Hindlimb muscle (tissue), 1 donor: ENCODE results near the gene PLXND1. TPM values are rescaled to one million over a fixed set of nuclear protein-coding genes. Genes with fewer than 3 reads are reported as not detected.
"Not testable (repeated sequence)": the region's sequence is repeated elsewhere in the genome, so short reads cannot be mapped to it uniquely, and the experiment has no call there.

ENCODE experiments used
- DNase-seq: peaks from one replicate; pipeline ENCODE4 v3.0.0-alpha.2; 2013
- polyA plus RNA-seq: library from polyadenylated mRNA; unstranded; fragments of 120-200 nt; gene quantifications from one replicate; pipeline ENCODE4 v1.2.1, GENCODE V29; 2013; ENCODE audit not compliant: insufficient read length

PLXND1 gene
- polyA plus RNA-seq, 1 donor, result 154 TPM

DNA sequence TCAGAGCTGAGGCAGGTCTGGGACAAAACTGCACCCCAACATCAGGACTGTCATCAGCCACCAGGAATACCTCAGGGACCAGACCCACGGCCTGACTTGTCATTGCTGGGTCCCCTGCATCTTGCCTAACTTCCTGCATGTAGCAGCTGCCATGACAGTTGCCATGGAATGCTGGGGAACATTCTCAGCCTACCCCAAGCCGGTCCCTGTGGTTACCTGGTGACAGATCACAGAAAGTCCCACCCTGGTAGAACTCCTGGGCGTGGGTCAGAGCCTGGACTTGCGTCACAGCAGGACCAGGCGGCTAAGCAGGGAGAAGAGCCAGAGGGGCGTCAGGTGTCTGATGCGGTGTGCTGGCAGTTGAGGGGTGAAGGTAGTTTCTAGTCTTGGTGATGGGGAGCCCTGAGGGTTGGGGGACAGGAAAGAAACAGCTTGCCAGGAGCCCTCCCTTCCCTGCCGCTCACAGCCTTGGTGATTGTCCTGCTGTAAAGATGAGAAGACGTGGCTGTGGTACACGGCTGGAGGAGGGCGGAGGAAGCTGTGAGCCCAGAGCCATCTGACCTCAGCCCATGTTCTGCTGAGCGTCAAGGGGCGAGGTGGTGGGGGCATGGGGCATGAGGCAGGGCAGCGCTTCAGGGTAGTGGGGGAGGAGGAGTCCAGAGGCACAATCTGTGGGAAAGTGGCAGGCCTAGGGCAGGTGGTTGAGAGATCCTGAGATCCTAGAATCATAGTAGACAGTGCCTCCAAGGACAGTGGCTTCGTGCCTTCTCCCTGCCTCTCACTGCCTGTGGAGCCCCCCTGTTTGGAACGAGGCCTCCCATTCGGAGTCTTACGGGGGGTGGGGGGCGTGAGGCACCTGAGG, 58.1 kb downstream of the PLXND1 start:
- DNase-seq, result no peak

DNA sequence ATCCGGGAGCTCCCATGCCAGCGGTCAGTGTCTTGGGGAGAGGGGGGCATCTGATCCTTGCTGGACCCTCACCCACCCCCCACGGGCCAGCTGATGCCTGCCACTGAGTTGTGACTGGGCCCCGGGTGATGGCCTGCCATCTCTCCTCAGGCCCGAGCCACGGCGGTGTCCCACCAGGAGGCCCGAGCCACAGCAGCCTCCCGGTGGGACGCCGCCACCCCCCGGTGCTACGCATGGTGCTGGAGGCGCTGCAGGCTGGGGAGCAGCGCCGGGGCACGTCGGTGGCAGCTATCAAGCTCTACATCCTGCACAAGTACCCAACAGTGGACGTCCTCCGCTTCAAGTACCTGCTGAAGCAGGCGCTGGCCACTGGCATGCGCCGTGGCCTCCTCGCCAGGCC, 59.2 kb downstream of the PLXND1 start:
- DNase-seq, result no peak

DNA sequence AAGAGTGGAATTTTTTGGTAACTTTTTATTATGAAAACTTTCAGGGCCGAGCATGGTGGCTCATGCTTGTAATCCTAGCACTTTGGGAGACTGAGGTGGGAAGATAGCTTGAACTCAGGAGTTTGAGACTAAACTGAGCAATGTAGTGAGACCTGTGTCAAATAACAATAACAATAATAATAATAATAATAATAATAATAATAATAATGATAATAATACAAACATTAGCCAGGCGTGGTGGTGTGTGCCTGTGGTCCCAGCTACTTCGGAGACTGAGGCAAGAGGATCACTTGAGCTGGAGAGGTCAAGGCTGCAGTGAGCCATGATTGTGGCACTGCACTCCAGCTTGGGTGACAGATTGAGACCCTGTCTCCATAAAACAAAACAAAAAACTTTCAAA, 60.5 kb downstream of the PLXND1 start:
- DNase-seq, result not testable (repeated sequence)

DNA sequence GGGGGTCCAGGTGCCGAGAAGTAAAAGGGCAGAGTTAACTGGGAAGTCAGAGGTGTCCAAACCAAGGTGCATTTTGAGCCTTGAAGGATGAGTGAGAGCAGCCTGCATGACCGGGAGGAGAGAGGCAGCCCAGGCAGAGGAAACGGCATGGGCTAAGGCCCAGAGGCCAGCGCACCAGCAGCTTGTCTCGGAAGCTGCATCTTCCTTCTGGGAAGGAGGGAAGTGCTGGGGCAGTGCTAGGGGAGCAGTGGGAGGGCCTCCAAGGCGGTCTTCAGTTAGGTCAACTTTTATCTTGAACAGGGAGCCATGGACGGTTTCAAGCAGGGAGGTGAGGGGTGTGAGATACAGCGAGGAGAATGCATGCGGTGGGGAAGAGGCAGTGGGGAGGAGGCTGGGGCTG, 62.5 kb downstream of the PLXND1 start:
- no peak for DNase-seq

DNA sequence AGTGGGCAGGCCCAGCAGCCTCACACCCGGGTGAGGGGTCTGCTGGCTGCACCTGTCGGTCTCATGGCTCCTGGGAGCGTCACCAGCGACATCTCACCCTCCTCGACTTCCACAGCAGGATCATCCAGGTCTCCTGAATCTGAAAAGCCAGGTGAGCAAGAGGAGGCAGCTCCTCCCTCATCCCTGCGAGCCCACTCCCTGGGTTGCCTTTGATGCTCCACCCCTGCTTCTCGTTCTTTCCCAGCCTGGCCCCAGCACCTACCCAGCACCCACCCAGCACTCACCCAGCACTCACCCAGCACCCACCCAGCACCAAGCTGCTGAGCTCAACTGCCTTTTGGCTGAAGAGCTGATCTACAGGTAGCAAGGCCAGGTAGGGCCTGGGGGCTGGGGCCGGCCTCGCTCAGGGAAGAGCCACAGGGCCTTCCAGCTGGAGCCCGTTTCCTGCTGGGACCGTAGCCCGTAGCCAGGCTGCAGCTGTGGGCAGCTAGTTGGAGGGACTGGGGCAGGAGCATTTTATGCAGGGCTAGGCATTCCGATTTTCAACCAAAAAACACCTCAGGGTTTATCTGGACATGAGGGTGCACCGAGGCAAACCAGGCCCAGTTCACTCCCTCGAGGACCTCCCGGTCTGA, 63.2 kb downstream of the PLXND1 start, which contains the start of gene H1-8:
Gene H1-8, plus strand, starts transcription at position 20 of the 635 bp plus-strand sequence. Its CDS starts 44 bp downstream, at position 64.
- DNase-seq, result no peak

DNA sequence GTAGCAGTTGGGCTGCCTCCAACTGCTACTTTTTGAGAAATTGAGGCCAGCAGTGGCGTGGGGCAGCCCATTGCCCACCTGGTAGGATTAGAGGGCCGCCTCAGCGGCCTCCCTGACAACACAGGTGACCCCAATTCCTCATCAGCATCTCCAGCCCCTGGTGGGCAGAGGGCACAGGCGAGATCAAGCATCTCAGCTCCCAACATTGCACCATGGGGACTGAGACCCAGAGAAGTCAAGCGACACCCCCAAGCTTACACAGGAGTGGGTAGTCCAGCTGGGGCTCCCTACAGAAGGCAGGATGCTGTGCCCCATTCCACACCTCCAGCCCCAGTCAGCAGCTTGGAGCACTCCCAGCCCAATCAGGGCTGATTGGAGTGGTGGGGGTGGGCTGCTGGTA, 63.7 kb downstream of the PLXND1 start:
- no peak for DNase-seq

DNA sequence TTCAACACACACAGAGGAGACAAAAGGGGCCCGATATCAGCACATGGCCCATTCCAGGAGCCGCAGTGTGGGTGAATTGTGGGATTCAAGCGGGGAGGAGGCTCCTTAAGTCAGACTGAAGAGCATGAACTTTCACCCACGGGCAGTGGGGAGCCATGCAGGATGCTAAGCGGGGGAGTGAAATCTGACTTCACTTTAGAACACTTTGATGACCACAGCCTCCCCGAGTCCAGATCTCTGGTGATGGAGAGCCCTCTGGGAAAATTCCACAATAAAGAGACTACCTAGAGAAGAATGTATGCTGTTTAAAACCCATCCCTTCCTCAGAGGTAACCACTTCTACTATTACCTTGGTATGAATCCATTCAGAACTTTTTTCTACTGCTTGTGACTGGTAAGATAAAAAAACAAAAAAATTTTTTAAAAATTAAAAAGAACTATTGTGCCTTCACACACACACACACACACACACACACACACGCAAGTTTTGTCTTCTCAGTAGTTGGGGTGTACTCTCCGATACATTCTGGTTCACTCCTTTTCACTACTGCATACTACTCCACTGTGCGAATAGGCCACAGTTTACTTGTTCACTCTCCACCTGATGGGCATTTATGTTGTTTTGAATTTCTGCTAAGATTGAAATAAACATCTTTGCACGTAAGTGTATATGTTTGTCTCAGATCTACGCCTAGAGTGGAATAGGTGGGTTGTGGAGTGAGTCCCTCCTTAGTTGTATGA, 65.5 kb downstream of the PLXND1 start:
- DNase-seq, result no peak

DNA sequence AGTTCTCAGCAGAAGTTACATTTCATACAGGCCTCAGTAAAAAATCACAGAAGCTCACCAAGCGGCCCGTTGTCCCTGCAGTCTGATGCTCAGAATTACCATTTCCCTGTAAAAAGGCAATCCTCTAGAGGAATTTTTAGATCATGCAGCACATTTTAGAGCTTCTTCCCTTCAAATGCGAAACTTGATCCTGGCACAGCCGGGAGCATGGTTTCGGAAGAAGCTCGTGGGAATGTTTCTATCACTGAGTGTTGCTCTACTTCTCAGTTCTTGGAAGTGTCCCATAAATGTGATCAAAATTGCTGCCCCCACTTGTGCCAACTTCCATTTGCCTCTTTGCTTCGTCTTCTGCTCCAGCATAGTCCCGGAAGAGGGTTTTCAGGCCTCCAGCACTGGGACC, 67.3 kb downstream of the PLXND1 start:
- no peak for DNase-seq

DNA sequence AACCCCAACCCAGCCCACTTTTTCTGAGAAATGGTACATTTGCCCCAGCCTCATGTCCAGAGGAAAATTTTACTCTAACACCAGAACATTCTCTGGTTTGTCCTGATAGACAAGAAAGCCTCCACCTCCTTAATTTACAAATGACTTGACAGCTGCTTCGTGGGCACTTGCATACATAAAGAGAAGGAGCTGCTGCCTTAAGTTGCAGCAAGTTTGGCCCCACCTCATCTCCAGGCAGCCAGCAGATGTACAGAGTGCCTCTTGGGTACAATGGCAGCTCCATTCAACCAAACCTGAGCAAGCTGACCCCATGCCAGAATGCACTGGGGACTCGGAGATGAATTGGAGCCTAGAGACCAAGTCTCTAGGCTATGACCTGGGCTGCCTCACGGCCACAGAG, 69.7 kb downstream of the PLXND1 start:
- no peak for DNase-seq

DNA sequence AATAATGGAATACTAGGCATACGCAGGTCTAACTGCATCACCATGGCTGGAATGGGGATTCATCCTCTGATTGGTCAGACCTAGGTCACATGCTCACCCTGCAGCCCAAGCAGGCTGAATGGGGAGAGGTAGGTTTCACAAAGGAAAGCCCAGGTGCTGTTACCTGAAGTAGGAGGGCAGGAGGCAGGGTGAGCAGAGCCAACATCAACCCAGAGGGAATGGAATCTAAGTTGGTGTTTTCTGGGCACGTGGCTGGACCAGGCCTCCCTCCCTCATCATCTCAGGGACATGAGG, 70.2 kb downstream of the PLXND1 start:
- no peak for DNase-seq

DNA sequence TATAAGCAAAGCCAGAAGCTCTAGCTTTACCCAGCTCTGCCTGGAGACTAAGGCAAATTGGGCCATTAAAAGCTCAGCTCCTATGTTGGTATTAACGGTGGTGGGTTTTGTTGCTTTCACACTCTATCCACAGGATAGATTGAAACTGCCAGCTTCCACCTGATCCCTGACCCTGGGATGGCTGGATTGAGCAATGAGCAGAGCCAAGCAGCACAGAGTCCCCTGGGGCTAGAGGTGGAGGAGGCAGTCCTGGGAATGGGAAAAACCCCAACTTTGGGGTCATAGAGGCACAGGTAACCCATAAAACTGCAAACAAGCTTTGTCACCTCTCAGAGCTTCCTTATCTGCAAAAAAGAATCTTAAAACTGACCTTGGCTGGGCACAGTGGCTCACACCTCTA, 71.4 kb downstream of the PLXND1 start:
- no peak for DNase-seq

DNA sequence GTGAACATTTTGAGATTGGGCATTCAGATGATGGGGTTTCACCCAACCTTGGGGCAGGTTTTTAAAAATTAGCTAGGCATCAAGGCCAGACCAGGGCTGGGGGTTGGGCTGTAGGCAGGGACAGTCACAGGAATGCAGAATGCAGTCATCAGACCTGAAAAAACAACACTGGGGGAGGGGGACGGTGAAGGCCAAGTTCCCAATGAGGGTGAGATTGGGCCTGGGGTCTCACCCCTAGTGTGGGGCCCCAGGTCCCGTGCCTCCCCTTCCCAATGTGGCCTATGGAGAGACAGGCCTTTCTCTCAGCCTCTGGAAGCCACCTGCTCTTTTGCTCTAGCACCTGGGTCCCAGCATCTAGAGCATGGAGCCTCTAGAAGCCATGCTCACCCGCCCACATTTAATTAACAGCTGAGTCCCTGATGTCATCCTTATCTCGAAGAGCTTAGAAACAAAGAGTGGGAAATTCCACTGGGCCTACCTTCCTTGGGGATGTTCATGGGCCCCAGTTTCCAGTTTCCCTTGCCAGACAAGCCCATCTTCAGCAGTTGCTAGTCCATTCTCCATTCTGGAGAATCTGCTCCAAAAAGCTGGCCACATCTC, 71.9 kb downstream of the PLXND1 start:
- DNase-seq, result no peak

DNA sequence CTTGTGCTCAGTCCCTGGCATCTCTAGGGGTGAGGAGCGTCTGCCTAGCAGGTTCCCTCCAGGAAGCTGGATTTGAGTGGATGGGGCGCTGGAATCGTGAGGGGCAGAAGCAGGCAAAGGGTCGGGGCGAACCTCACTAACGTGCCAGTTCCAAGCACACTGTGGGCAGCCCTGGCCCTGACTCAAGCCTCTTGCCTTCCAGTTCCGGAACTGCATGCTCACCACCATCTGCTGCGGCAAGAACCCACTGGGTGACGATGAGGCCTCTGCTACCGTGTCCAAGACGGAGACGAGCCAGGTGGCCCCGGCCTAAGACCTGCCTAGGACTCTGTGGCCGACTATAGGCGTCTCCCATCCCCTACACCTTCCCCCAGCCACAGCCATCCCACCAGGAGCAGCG, 73.1 kb downstream of the PLXND1 start:
- no peak for DNase-seq

DNA sequence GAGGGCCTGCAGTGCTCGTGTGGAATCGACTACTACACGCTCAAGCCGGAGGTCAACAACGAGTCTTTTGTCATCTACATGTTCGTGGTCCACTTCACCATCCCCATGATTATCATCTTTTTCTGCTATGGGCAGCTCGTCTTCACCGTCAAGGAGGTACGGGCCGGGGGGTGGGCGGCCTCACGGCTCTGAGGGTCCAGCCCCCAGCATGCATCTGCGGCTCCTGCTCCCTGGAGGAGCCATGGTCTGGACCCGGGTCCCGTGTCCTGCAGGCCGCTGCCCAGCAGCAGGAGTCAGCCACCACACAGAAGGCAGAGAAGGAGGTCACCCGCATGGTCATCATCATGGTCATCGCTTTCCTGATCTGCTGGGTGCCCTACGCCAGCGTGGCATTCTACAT, 74.2 kb downstream of the PLXND1 start:
- DNase-seq, result no peak

DNA sequence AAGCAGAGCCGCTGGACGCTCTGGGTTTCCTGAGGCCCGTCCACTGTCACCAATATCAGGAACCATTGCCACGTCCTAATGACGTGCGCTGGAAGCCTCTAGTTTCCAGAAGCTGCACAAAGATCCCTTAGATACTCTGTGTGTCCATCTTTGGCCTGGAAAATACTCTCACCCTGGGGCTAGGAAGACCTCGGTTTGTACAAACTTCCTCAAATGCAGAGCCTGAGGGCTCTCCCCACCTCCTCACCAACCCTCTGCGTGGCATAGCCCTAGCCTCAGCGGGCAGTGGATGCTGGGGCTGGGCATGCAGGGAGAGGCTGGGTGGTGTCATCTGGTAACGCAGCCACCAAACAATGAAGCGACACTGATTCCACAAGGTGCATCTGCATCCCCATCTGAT, 74.8 kb downstream of the PLXND1 start:
- no peak for DNase-seq

DNA sequence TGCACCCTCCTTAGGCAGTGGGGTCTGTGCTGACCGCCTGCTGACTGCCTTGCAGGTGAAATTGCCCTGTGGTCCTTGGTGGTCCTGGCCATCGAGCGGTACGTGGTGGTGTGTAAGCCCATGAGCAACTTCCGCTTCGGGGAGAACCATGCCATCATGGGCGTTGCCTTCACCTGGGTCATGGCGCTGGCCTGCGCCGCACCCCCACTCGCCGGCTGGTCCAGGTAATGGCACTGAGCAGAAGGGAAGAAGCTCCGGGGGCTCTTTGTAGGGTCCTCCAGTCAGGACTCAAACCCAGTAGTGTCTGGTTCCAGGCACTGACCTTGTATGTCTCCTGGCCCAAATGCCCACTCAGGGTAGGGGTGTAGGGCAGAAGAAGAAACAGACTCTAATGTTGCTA, 75.7 kb downstream of the PLXND1 start:
- DNase-seq, result no peak

DNA sequence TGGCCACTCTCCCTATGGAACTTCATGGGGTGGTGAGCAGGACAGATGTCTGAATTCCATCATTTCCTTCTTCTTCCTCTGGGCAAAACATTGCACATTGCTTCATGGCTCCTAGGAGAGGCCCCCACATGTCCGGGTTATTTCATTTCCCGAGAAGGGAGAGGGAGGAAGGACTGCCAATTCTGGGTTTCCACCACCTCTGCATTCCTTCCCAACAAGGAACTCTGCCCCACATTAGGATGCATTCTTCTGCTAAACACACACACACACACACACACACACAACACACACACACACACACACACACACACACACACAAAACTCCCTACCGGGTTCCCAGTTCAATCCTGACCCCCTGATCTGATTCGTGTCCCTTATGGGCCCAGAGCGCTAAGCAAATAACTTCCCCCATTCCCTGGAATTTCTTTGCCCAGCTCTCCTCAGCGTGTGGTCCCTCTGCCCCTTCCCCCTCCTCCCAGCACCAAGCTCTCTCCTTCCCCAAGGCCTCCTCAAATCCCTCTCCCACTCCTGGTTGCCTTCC, 76.2 kb downstream of the PLXND1 start:
- DNase-seq, result no peak

DNA sequence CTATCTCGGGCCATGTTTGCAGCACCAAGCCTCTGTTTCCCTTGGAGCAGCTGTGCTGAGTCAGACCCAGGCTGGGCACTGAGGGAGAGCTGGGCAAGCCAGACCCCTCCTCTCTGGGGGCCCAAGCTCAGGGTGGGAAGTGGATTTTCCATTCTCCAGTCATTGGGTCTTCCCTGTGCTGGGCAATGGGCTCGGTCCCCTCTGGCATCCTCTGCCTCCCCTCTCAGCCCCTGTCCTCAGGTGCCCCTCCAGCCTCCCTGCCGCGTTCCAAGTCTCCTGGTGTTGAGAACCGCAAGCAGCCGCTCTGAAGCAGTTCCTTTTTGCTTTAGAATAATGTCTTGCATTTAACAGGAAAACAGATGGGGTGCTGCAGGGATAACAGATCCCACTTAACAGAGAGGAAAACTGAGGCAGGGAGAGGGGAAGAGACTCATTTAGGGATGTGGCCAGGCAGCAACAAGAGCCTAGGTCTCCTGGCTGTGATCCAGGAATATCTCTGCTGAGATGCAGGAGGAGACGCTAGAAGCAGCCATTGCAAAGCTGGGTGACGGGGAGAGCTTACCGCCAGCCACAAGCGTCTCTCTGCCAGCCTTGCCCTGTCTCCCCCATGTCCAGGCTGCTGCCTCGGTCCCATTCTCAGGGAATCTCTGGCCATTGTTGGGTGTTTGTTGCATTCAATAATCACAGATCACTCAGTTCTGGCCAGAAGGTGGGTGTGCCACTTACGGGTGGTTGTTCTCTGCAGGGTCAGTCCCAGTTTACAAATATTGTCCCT, 76.9 kb downstream of the PLXND1 start:
- no peak for DNase-seq

DNA sequence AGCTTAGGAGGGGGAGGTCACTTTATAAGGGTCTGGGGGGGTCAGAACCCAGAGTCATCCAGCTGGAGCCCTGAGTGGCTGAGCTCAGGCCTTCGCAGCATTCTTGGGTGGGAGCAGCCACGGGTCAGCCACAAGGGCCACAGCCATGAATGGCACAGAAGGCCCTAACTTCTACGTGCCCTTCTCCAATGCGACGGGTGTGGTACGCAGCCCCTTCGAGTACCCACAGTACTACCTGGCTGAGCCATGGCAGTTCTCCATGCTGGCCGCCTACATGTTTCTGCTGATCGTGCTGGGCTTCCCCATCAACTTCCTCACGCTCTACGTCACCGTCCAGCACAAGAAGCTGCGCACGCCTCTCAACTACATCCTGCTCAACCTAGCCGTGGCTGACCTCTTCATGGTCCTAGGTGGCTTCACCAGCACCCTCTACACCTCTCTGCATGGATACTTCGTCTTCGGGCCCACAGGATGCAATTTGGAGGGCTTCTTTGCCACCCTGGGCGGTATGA, 77.8 kb downstream of the PLXND1 start, which contains the start of gene RHO:
Gene RHO, plus strand, starts transcription at position 51 of the 512 bp plus-strand sequence. Its CDS starts 95 bp downstream, at position 146.
- DNase-seq, result no peak

DNA sequence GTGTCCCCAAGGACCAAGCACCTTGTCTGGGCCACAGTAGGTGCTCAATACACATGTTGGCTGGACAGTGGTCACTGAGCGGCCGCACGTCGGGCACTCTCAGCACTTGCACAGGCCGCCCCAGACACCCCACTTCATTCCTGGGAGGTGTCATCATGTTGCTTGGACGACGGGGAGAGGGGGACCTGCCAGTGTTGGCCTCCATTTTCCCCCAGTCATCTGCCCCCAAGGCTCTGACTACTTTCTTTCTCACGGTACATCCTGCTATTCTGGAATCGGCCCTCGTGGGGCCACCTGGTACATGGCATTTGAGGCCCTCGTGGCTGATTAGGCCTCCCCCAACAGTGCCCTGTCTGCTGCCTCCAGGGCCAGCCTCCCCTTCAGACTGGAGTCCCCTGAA, 79.2 kb downstream of the PLXND1 start:
- no peak for DNase-seq

DNA sequence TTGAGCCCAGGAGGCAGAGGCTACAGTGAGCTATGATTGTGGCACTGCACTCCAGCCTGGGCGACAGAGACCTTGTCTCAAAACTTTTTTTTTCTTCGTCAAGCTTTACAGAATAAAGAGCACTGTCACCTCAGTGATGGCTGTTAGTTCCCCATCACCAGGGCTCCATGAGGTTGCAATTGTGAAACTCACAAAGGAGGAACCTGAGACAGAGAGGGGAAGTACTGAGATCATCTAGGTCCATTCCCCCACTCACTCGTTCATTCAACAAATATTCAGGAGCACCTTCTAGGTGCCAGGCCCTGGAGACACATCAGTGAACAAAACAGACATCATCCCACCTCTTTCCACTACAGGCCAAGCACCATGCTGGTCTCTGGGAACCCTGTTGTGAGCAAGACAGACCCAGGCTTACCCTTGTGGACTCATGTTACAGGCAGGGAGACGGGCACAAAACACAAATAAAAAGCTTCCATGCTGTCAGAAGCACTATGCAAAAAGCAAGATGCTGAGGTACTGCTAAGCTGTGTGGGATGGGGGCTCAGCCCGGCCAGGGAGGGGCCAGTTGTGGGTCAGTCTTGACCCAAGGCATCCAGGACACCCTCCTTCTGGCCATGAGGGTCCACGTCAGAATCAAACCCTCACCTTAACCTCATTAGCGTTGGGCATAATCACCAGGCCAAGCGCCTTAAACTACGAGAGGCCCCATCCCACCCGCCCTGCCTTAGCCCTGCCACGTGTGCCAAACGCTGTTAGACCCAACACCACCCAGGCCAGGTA, 80.2 kb downstream of the PLXND1 start:
- no peak for DNase-seq
